H1 (cell line): ENCODE data around the gene POPDC2. TPM values are rescaled to one million over a fixed set of nuclear protein-coding genes. Genes with fewer than 3 reads are reported as not detected.

Experiments
- BCL11A ChIP-seq, 2 experiments: IDR thresholded peaks; one replicate each; pipeline ENCODE4 v1.6.1; 2011; ENCODE audit warnings: low read depth in 2 of 2, low read length in 2 of 2, mild to moderate bottlenecking in 2 of 2
- NRF1 ChIP-seq: IDR thresholded peaks from 2 replicates; pipeline ENCODE4 v1.6.1; 2011; ENCODE audit warnings: mild to moderate bottlenecking, low read depth, low read length, improper control_type of control experiment
- RAD21 ChIP-seq, 2 experiments: IDR thresholded peaks in 1 of 2; conservative IDR thresholded peaks in 1 of 2; 2 replicates each; pipeline ENCODE4 v1.6.1; 2011; ENCODE audit warnings: low read depth in 2 of 2, low read length in 2 of 2, improper control_type of control experiment in 1 of 2, inconsistent platforms in 1 of 2, mild to moderate bottlenecking in 1 of 2, moderate library complexity in 1 of 2
- RFX5 ChIP-seq: IDR thresholded peaks from 2 replicates; pipeline ENCODE4 v1.6.1; 2011; ENCODE audit warnings: low read depth, low read length, improper control_type of control experiment, borderline replicate concordance
- SIX5 ChIP-seq: IDR thresholded peaks from 2 replicates; pipeline ENCODE4 v1.6.1; 2011; ENCODE audit warnings: mild to moderate bottlenecking, low read depth, low read length
- polyA plus RNA-seq, 7 experiments: library from polyadenylated mRNA; depleted of rRNA in 3 of 7; stranded (reverse) in 5 of 7; unstranded in 2 of 7; fragments of >200 nt in 5 of 7; fragments of 200-250 nt in 2 of 7; gene quantifications; 1 replicate in 5 of 7; 2 replicates in 1 of 7; 4 replicates in 1 of 7; pipeline versions ENCODE4 v1.2.1 to v1.2.3, GENCODE V29; 2011 to 2013; ENCODE audit warnings: missing spikeins in 2 of 7, mixed read lengths in 2 of 7
- total RNA-seq: library from RNA; stranded (reverse); fragmentation: NEBNext Ultra II Directional; extraction: Animal tissue kit (Norgen Biotek cat#: 25700); gene quantifications from 2 replicates; pipeline ENCODE4 v1.2.1, GENCODE V29; 2021

The POPDC2 gene
- total and polyA plus RNA-seq, 2 of the 8 experiments (the other 6 are each of a cell fraction or from before 2014, with no cell fraction given), result 0.65 to 1.1 TPM

GRCh38 chr3:119599558-119600174 is 60.7 kb downstream of the POPDC2 start (continued):
- TF ChIP-seq RFX5 (no peak), NRF1 (no peak), RAD21 (IDR thresholded peaks at IDR 0.05 in 1 of 2, conservative IDR thresholded peaks at IDR 0.05 in 1 of 2; ENCODE audit: low read depth in 2 of 2, low read length in 2 of 2) (no peak), BCL11A (IDR thresholded peaks at IDR 0.05; ENCODE audit: low read depth in 2 of 2, low read length in 2 of 2) (no peak), SIX5 (no peak)
- TF ChIP-seq, all 59 proteins: peak for 0
